IMR-90 (cell line): ENCODE data around the gene RNF38. TPM values are rescaled to one million over a fixed set of nuclear protein-coding genes. Genes with fewer than 3 reads are reported as not detected.
A peak's percentile ranks its signal among the peaks of the same experiment; 100 is the strongest.

Experiments
- ATAC-seq: fragments of 200-7000 bp; cut with Tn5 transposase; 2 replicates; pipeline ENCODE4 v1.9.1; 2020; ENCODE audit warnings: low read depth, mild to moderate bottlenecking, moderate library complexity
- Bru-seq: library from RNA; stranded (reverse); fragments of 400-500 nt; gene quantifications from one replicate; lab custom pipeline; 2021; lab: Mats Ljungman, UMichigan
- BruChase-seq, 2 experiments: library from RNA; stranded (reverse); fragments of 400-500 nt; gene quantifications; one replicate each; lab custom pipeline; 2021; lab: Mats Ljungman, UMichigan
- BruUV-seq: library from RNA; stranded (reverse); fragments of 400-500 nt; replicated peaks from 2 replicates; lab custom pipeline; 2021; lab: Mats Ljungman, UMichigan
- CTCF ChIA-PET: fragments of 300-600 bp; formaldehyde crosslinking; extraction: SDS; loops from one replicate; lab custom pipeline; 2021; ENCODE audit warnings: antibody characterized with exemption; lab: Yijun Ruan, JAX
- POLR2A ChIA-PET: fragments of 300-600 bp; sonication (Branson Sonifier 250); formaldehyde crosslinking; loops from one replicate; lab custom pipeline; 2022; ENCODE audit warnings: antibody characterized with exemption; ENCODE audit not compliant: unreplicated experiment; lab: Charles Lee
- DNase-seq: peaks from one replicate; pipeline ENCODE4 v3.0.0; 2013
- H2AFZ ChIP-seq: replicated peaks from 2 replicates; pipeline ENCODE3; 2013; ENCODE audit warnings: low read length, mild to moderate bottlenecking; ENCODE audit not compliant: poor library complexity
- H2AK5ac ChIP-seq: 2 replicates; pipeline ENCODE4 v1.6.1; 2013; ENCODE audit warnings: low read depth, low read length, inconsistent platforms
- H2AK9ac ChIP-seq: replicated peaks from 2 replicates; pipeline ENCODE3; 2013; ENCODE audit warnings: mild to moderate bottlenecking, low read depth, low read length, moderate library complexity; ENCODE audit not compliant: poor library complexity
- H2BK120ac ChIP-seq: 2 replicates; pipeline ENCODE4 v1.6.1; 2013; ENCODE audit warnings: low read depth, low read length, inconsistent platforms
- H2BK15ac ChIP-seq: 3 replicates; pipeline ENCODE4 v1.6.1; 2013; ENCODE audit warnings: low read depth, low read length, inconsistent platforms
- H2BK20ac ChIP-seq: 2 replicates; pipeline ENCODE4 v1.6.1; 2013; ENCODE audit warnings: low read depth, mild to moderate bottlenecking, inconsistent platforms, low read length, moderate library complexity
- H2BK5ac ChIP-seq: 2 replicates; pipeline ENCODE4 v1.6.1; 2013; ENCODE audit warnings: mild to moderate bottlenecking, low read depth, low read length, inconsistent platforms; ENCODE audit not compliant: poor library complexity, severe bottlenecking
- H3K14ac ChIP-seq: replicated peaks from 2 replicates; pipeline ENCODE4 v1.6.1; 2013; ENCODE audit warnings: low read depth, low read length, inconsistent platforms
- H3K18ac ChIP-seq: 2 replicates; pipeline ENCODE4 v1.6.1; 2013; ENCODE audit warnings: low read depth, low read length, control low read depth
- H3K23ac ChIP-seq: 2 replicates; pipeline ENCODE4 v1.6.1; 2013; ENCODE audit warnings: low read depth, low read length, inconsistent platforms
- H3K27ac ChIP-seq: 2 replicates; pipeline ENCODE4 v1.5.1; 2013; ENCODE audit warnings: mild to moderate bottlenecking, control low read depth, low read length; ENCODE audit not compliant: insufficient read depth
- H3K27me3 ChIP-seq: 2 replicates; pipeline ENCODE4 v1.6.1; 2013; ENCODE audit warnings: low read length; ENCODE audit not compliant: control insufficient read depth, insufficient read depth
- H3K36me3 ChIP-seq: 2 replicates; pipeline ENCODE4 v1.6.1; 2013; ENCODE audit warnings: low read length, mixed read lengths; ENCODE audit not compliant: control insufficient read depth, insufficient read depth
- H3K4ac ChIP-seq: 2 replicates; pipeline ENCODE4 v1.6.1; 2013; ENCODE audit warnings: low read depth, low read length, inconsistent platforms
- H3K4me1 ChIP-seq: 2 replicates; pipeline ENCODE4 v1.6.1; 2013; ENCODE audit warnings: low read length, mixed read lengths; ENCODE audit not compliant: control insufficient read depth, insufficient read depth
- H3K4me2 ChIP-seq: 2 replicates; pipeline ENCODE4 v1.6.1; 2013; ENCODE audit warnings: low read depth, mild to moderate bottlenecking, control low read depth, low read length, moderate library complexity
- H3K4me3 ChIP-seq: 2 replicates; pipeline ENCODE4 v1.5.1; 2013; ENCODE audit warnings: low read depth, mild to moderate bottlenecking, control low read depth, low read length, moderate library complexity; ENCODE audit not compliant: insufficient read depth
- H3K56ac ChIP-seq: 2 replicates; pipeline ENCODE4 v1.6.1; 2013; ENCODE audit warnings: low read length, inconsistent platforms; ENCODE audit not compliant: insufficient read depth; ENCODE audit errors: extremely low read depth
- H3K79me1 ChIP-seq, 2 experiments: 2 replicates each; pipeline ENCODE4 v1.6.1; 2013; ENCODE audit warnings: low read length in 2 of 2, inconsistent platforms in 1 of 2, low read depth in 1 of 2
- H3K9ac ChIP-seq: 2 replicates; pipeline ENCODE4 v1.6.1; 2013; ENCODE audit warnings: low read depth, low read length, control low read depth
- H3K9me1 ChIP-seq: 2 replicates; pipeline ENCODE4 v1.6.1; 2013; ENCODE audit warnings: low read length, inconsistent platforms; ENCODE audit not compliant: insufficient read depth
- H3K9me3 ChIP-seq: 2 replicates; pipeline ENCODE4 v1.6.1; 2013; ENCODE audit warnings: low read length; ENCODE audit not compliant: control insufficient read depth, insufficient read depth
- H4K20me1 ChIP-seq: 2 replicates; pipeline ENCODE4 v1.6.1; 2013; ENCODE audit warnings: low read length, inconsistent platforms; ENCODE audit not compliant: insufficient read depth
- H4K5ac ChIP-seq: 2 replicates; pipeline ENCODE4 v1.6.1; 2013; ENCODE audit warnings: mild to moderate bottlenecking, low read depth, low read length, control low read depth
- H4K8ac ChIP-seq, 2 experiments: 2 replicates each; pipeline ENCODE4 v1.6.1; 2013; ENCODE audit warnings: low read depth in 2 of 2, low read length in 2 of 2, control low read depth in 1 of 2, inconsistent platforms in 1 of 2
- H4K91ac ChIP-seq: 2 replicates; pipeline ENCODE4 v1.6.1; 2013; ENCODE audit warnings: low read depth, low read length, inconsistent platforms; ENCODE audit not compliant: insufficient read depth
- BHLHE40 ChIP-seq: fragments of 150-350 bp; IDR thresholded peaks from 2 replicates; pipeline ENCODE4 v1.6.1; 2016; ENCODE audit warnings: mild to moderate bottlenecking, low read depth, low read length
- CEBPB ChIP-seq: IDR thresholded peaks from 2 replicates; pipeline ENCODE4 v1.6.1; 2012; ENCODE audit warnings: low read depth, low read length, improper control_type of control experiment
- CHD1 ChIP-seq: IDR thresholded peaks from 2 replicates; pipeline ENCODE4 v1.6.1; 2012; ENCODE audit warnings: low read depth, low read length, improper control_type of control experiment
- ELK1 ChIP-seq: fragments of 150-350 bp; IDR thresholded peaks from 2 replicates; pipeline ENCODE4 v1.6.1; 2016; ENCODE audit warnings: low read depth, mild to moderate bottlenecking, low read length, moderate library complexity, borderline replicate concordance
- FOS ChIP-seq: fragments of 150-350 bp; IDR thresholded peaks from 2 replicates; pipeline ENCODE4 v1.6.1; 2016; ENCODE audit warnings: low read depth, low read length
- MAFK ChIP-seq: IDR thresholded peaks from 2 replicates; pipeline ENCODE4 v1.6.1; 2012; ENCODE audit warnings: low read depth, low read length, improper control_type of control experiment
- MAZ ChIP-seq: IDR thresholded peaks from 2 replicates; pipeline ENCODE4 v1.6.1; 2012; ENCODE audit warnings: low read depth, mild to moderate bottlenecking, low read length, improper control_type of control experiment, moderate library complexity, borderline replicate concordance
- MXI1 ChIP-seq: IDR thresholded peaks from 2 replicates; pipeline ENCODE4 v1.6.1; 2012; ENCODE audit warnings: low read depth, mild to moderate bottlenecking, low read length, moderate library complexity, borderline replicate concordance
- POLR2A ChIP-seq: IDR thresholded peaks from 2 replicates; pipeline ENCODE4 v1.6.1; 2012; ENCODE audit warnings: mild to moderate bottlenecking, low read depth, low read length
- RAD21 ChIP-seq: IDR thresholded peaks from 2 replicates; pipeline ENCODE4 v1.6.1; 2012; ENCODE audit warnings: low read length, improper control_type of control experiment
- RCOR1 ChIP-seq: IDR thresholded peaks from 2 replicates; pipeline ENCODE4 v1.6.1; 2012; ENCODE audit warnings: mild to moderate bottlenecking, low read length, improper control_type of control experiment; ENCODE audit not compliant: insufficient replicate concordance
- RFX5 ChIP-seq: IDR thresholded peaks from 2 replicates; pipeline ENCODE4 v1.8.0; 2012; ENCODE audit warnings: low read depth, mild to moderate bottlenecking, low read length, moderate library complexity
- SMC3 ChIP-seq: fragments of 150-350 bp; IDR thresholded peaks from 2 replicates; pipeline ENCODE4 v1.6.1; 2016; ENCODE audit warnings: low read depth, mild to moderate bottlenecking, antibody characterized with exemption, low read length, moderate library complexity
- USF2 ChIP-seq: fragments of 150-350 bp; IDR thresholded peaks from 2 replicates; pipeline ENCODE4 v1.6.1; 2017; ENCODE audit warnings: mild to moderate bottlenecking, antibody characterized with exemption, low read length, low read depth
- WGBS, 2 experiments: methylation state at CpG; one replicate each; pipeline versions ENCODE4 v1.1.5 to v1.1.7; 2013; ENCODE audit warnings: missing lambda C conversion rate in 2 of 2; ENCODE audit not compliant: insufficient read length in 1 of 2; ENCODE audit errors: extremely low coverage in 2 of 2; 5-methylcytosine and 5-hydroxymethylcytosine counted together
- dilution Hi-C: fragments of 300-500 bp; cut with HindIII; formaldehyde crosslinking; loops from one replicate; pipeline ENCODE4 v1.14.3; 2018; ENCODE audit warnings: low sequenced_read_pairs; ENCODE audit not compliant: unreplicated experiment
- in situ Hi-C: fragments of 300-500 bp; cut with MboI; formaldehyde crosslinking; loops from 3 replicates; pipeline ENCODE4 v1.14.3; 2019; ENCODE audit warnings: low sequenced_read_pairs, inconsistent platforms, mixed read lengths
- intact Hi-C: fragments of 100-400 bp; cut with micrococcal nuclease; formaldehyde crosslinking; loops from 2 replicates; pipeline ENCODE4 v1.10.0; 2022
- long read RNA-seq: library from polyadenylated mRNA; unstranded; transcript quantifications from one replicate; pipeline ENCODE4 v2.0.0, GENCODE V29; 2021; ENCODE audit not compliant: unreplicated experiment
- polyA plus RNA-seq, 3 experiments: library from polyadenylated mRNA; depleted of rRNA; stranded (reverse); fragments of >200 nt; gene quantifications; 2 replicates each; pipeline ENCODE4 v1.2.3, GENCODE V29; 2012; ENCODE audit warnings: low replicate concordance in 1 of 3
- total RNA-seq: library from RNA; depleted of rRNA; stranded (reverse); fragments of >200 nt; gene quantifications from 2 replicates; pipeline ENCODE4 v1.2.3, GENCODE V29; 2012; rRNA removed

RNF38 gene
- total RNA-seq: 8.8 and 11.9 TPM in 2 replicates
- 11.2 and 13.9 TPM in 2 replicates for polyA plus RNA-seq (2012; rRNA removed)
- polyA plus RNA-seq (2012; cell fraction: cytosol; rRNA removed): 2.2 and 6.6 TPM in 2 replicates
- polyA plus RNA-seq (2012; cell fraction: nucleus; rRNA removed; ENCODE audit: low replicate concordance): 7.7 and 15.6 TPM in 2 replicates
- percentile 89 among the genes with signal in this experiment for Bru-seq, nascent RNA
- percentile 83 among the genes with signal in this experiment for BruChase-seq, experiment 1, labeled RNA remaining after a 6-hour chase
- percentile 83 among the genes with signal in this experiment for BruChase-seq, experiment 2, labeled RNA remaining after a 2-hour chase
- long read RNA-seq, partial matches to known transcripts: 2 of 7 reads
- long read RNA-seq, other reads (novel, unspliced or antisense): 5 of 7 reads

GRCh38 chr9:36399980-36400331 lies at the start of gene RNF38:
TSS of gene RNF38 (minus strand) at chr9:36400269. CDS start at chr9:36400108, 161 bp downstream.
- peak within 1 kb of the TSS; percentile 82 for H3K14ac ChIP-seq
- H2BK20ac ChIP-seq: no peak within 1 kb of the TSS
- H4K5ac ChIP-seq: peak within 1 kb of the TSS; percentile 76; the same call in 1 of the 2 replicates
- H2AK9ac ChIP-seq: peak within 1 kb of the TSS; percentile 92
- H2BK15ac ChIP-seq: no peak within 1 kb of the TSS
- intact Hi-C loops (loop anchor here (2.0 to 10.0 kb wide), 2 partner anchors 151 to 455 kb away; no protein-coding TSS in a partner anchor), dilution Hi-C loops (no loop called here), in situ Hi-C loops (loop anchor here (10.0 kb wide), 1 partner anchor 325 kb away; no protein-coding TSS in a partner anchor)
- ATAC-seq (no peak), DNase-seq (no peak)
- TSS peak; percentile 45 for BruUV-seq
- H2AK5ac ChIP-seq: peak within 1 kb of the TSS; percentile 41; the same call in 1 of the 2 replicates
- peaks cover 38% of the 10 kb centered on the region for H4K20me1 ChIP-seq
- peaks cover 3% of the 10 kb centered on the region; the same call in 1 of the 2 replicates for H3K4me1 ChIP-seq
- H3K4ac ChIP-seq: peak within 1 kb of the TSS; percentile 75
- TF ChIP-seq RFX5 (no peak), MXI1 (no peak), USF2 (no peak), FOS (no peak), RCOR1 (no peak), MAZ (no peak), POLR2A (no peak), ELK1 (no peak), BHLHE40 (no peak), CHD1 (no peak), CEBPB (no peak), MAFK (no peak), RAD21 (no peak), SMC3 (no peak)
- no peaks in the 10 kb centered on the region for H3K9me3 ChIP-seq
- ChIA-PET CTCF (no interaction called here), POLR2A (no interaction called here)
- no peaks in the 10 kb centered on the region for H3K27me3 ChIP-seq
- H3K9ac ChIP-seq: peak within 1 kb of the TSS; percentile 93
- H3K56ac ChIP-seq: peak within 1 kb of the TSS; percentile 47
- peak within 1 kb of the TSS; percentile 89; the same call in 1 of the 2 replicates for H3K18ac ChIP-seq
- H3K27ac ChIP-seq: peak within 1 kb of the TSS; percentile 97
- peak within 1 kb of the TSS; percentile 56; the same call in 1 of the 2 replicates for H2BK120ac ChIP-seq
- H3K4me2 ChIP-seq: peak within 1 kb of the TSS; percentile 91
- peak within 1 kb of the TSS; percentile 85 for H3K23ac ChIP-seq
- H4K91ac ChIP-seq: peak within 1 kb of the TSS; percentile 86
- H3K79me1 ChIP-seq: peaks cover 28 to 53% of the 10 kb centered on the region in 2 experiments
- H3K36me3 ChIP-seq: no peaks in the 10 kb centered on the region; the same call in 1 of the 2 replicates
- peak within 1 kb of the TSS; percentile 99 for H2AFZ ChIP-seq
- peak within 1 kb of the TSS; percentile 95 for H2BK5ac ChIP-seq
- peak within 1 kb of the TSS; percentile 77 to 92; a peak in 2 of 4 replicates for H4K8ac ChIP-seq
- WGBS, 2 experiments: no CpG with 5 or more reads among the region's 12 CpGs
- peak within 1 kb of the TSS; percentile 65 for H3K4me3 ChIP-seq
- no peaks in the 10 kb centered on the region; the same call in none of the 2 replicates for H3K9me1 ChIP-seq
